OCI-LY3 (cell line): ENCODE data around the gene WNT10A.

Source experiments
- H2AFZ ChIP-seq: fragments of 200-600, 300-600 bp; shearing (Covaris generic); 2 replicates; pipeline ENCODE4 v1.6.0; 2014; ENCODE audit warnings: antibody characterized with exemption, low read depth, low read length
- H3K27ac ChIP-seq: fragments of 200-600, 300-600 bp; sonication (generic); 2 replicates; pipeline ENCODE4 v1.5.1; 2014; ENCODE audit warnings: mild to moderate bottlenecking, low read length, moderate library complexity, mixed read lengths
- H3K27me3 ChIP-seq: fragments of 200-600, 300-600 bp; sonication (generic); 2 replicates; pipeline ENCODE4 v1.6.1; 2014; ENCODE audit warnings: low read depth, low read length, mixed read lengths
- H3K36me3 ChIP-seq: fragments of 200-600, 300-600 bp; sonication (generic); replicated peaks from 2 replicates; pipeline ENCODE3; 2014; ENCODE audit warnings: low read depth, low read length, mixed read lengths
- H3K4me1 ChIP-seq: fragments of 300-600, 200-600 bp; sonication (generic); 2 replicates; pipeline ENCODE4 v1.6.1; 2014; ENCODE audit warnings: low read length, mixed read lengths
- H3K4me2 ChIP-seq: fragments of 200-600, 300-600 bp; sonication (generic); 2 replicates; pipeline ENCODE4 v1.6.1; 2014; ENCODE audit warnings: low read length, mixed read lengths
- H3K4me3 ChIP-seq: fragments of 300-600, 200-600 bp; sonication (generic); 2 replicates; pipeline ENCODE4 v1.5.1; 2014; ENCODE audit warnings: antibody characterized with exemption, mild to moderate bottlenecking, low read length, moderate library complexity
- H3K79me2 ChIP-seq: fragments of 300-600, 200-600 bp; shearing (Covaris generic); 2 replicates; pipeline ENCODE4 v1.6.1; 2014; ENCODE audit warnings: mild to moderate bottlenecking, low read length, mixed read lengths
- H3K9ac ChIP-seq: fragments of 300-600, 200-600 bp; shearing (Covaris generic); 2 replicates; pipeline ENCODE4 v1.6.0; 2014; ENCODE audit warnings: mild to moderate bottlenecking, low read length, moderate library complexity
- H3K9me3 ChIP-seq: fragments of 200-600, 300-600 bp; shearing (Covaris generic); 2 replicates; pipeline ENCODE4 v1.6.1; 2014; ENCODE audit warnings: low read length, mixed read lengths; ENCODE audit not compliant: insufficient read depth
- H4K20me1 ChIP-seq: fragments of 200-600, 300-600 bp; sonication (generic); 2 replicates; pipeline ENCODE4 v1.6.1; 2016; ENCODE audit warnings: low read length, mixed read lengths; ENCODE audit not compliant: insufficient read depth
- EZH2phosphoT487 ChIP-seq: fragments of 200-600 bp; shearing (Covaris generic); IDR thresholded peaks from 2 replicates; pipeline ENCODE4 v1.6.1; 2018; ENCODE audit warnings: antibody characterized with exemption, mixed run types, low read depth
- TF ChIP-seq, protein P1 (sequence below): fragments of 200-600, 300-600 bp; sonication (generic); IDR thresholded peaks from 2 replicates; pipeline ENCODE4 v1.5.1; 2014; ENCODE audit warnings: antibody characterized with exemption, low read length, low read depth

Gene WNT10A

DNA sequence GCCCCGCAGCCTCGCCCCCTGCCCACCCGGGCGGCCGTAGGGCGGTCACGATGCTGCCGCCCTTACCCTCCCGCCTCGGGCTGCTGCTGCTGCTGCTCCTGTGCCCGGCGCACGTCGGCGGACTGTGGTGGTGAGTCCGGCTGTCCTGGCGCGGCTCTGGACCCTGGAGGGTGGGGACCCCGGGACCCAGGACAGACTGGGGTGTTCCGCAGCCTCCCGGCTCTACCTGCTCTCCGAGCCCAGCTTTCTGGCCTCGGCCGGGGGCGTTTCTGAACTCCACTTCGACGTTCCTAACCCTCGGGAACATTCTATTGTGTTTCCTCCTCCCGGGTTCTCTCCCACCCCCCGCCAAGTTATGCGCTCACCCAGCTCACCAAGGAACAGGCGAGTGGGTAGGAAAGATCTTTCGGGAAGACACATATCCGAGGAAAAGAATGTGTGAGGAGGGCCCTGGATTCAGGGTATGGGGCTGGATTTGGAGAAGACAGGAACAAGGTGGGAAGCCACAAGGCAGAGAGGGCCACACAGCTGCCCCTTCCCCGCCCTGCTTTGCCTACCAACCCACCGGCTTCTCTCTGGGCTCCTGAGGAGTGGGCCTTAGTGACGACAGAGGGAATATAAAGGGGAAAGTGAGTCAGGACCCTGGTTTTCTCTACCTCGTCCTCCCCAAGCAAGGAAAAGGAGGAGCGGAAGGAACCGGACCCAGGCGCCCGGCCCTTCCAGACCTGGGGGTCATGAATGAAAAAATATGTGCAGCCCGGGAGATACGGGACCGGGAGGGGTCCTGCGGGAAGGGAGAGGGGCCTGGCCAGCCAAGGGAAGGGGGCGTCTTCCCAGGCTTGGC lies 20.4 kb upstream of the WNT10A start:
- Histone ChIP-seq H4K20me1 (no peaks in the 10 kb centered on the region), H2AFZ (no peak overlapping the region), H3K27me3 (no peaks in the 10 kb centered on the region; the same call in 1 of the 2 replicates), H3K4me2 (no peak overlapping the region), H3K4me1 (no peaks in the 10 kb centered on the region), H3K79me2 (no peaks in the 10 kb centered on the region), H3K36me3 (no peaks in the 10 kb centered on the region), H3K9ac (no peak overlapping the region), H3K27ac (no peak overlapping the region), H3K4me3 (no peak overlapping the region), H3K9me3 (no peaks in the 10 kb centered on the region)
- no peak for TF ChIP-seq EZH2phosphoT487
- TF ChIP-seq, protein P1, sequence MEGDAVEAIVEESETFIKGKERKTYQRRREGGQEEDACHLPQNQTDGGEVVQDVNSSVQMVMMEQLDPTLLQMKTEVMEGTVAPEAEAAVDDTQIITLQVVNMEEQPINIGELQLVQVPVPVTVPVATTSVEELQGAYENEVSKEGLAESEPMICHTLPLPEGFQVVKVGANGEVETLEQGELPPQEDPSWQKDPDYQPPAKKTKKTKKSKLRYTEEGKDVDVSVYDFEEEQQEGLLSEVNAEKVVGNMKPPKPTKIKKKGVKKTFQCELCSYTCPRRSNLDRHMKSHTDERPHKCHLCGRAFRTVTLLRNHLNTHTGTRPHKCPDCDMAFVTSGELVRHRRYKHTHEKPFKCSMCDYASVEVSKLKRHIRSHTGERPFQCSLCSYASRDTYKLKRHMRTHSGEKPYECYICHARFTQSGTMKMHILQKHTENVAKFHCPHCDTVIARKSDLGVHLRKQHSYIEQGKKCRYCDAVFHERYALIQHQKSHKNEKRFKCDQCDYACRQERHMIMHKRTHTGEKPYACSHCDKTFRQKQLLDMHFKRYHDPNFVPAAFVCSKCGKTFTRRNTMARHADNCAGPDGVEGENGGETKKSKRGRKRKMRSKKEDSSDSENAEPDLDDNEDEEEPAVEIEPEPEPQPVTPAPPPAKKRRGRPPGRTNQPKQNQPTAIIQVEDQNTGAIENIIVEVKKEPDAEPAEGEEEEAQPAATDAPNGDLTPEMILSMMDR, result no peak

GRCh38 chr2:218860950-218861381 lies 19.7 kb upstream of the WNT10A start:
- H3K27me3 ChIP-seq, result no peaks in the 10 kb centered on the region
- no peak overlapping the region for H3K4me3 ChIP-seq
- no peak overlapping the region for H3K27ac ChIP-seq
- no peaks in the 10 kb centered on the region for H4K20me1 ChIP-seq
- TF ChIP-seq, protein P1, result no peak
- TF ChIP-seq EZH2phosphoT487, result no peak
- no peaks in the 10 kb centered on the region for H3K36me3 ChIP-seq
- H3K79me2 ChIP-seq, result no peaks in the 10 kb centered on the region
- H3K4me2 ChIP-seq, result no peak overlapping the region
- no peaks in the 10 kb centered on the region for H3K4me1 ChIP-seq
- H2AFZ ChIP-seq, result no peak overlapping the region
- no peaks in the 10 kb centered on the region for H3K9me3 ChIP-seq
- no peak overlapping the region for H3K9ac ChIP-seq

DNA sequence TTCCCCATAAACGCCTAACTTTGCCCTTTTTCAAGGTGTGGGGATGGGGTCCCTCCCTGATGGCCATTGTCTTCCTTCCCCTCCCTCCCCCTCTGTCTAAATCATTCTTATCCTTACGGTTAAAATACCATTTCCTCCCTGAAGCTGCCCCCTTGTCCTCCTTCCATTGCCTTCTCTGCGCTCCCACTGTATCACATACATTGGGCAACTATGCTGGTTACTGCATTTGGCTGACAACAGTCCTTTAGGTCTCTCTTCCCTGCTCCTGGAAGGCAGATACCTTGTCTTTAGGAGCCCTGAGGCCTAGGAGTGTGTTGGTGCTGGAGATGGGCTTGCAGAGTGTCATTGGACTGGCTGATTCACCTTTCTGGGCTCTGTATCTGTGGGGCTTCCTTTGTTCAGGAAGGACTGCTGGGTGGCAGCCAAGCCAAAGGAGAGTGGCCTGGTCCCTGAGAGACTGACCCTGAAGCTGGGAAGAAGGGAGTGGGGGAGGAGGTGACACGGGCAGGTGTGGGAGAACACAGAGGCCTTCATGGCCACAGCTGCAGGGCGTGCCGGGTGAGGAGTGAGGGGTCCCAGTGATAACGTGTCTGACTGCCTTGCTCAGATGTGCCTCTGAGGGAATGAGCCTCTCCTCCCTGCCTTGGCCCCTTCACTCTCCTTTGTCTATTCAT lies 18.9 kb upstream of the WNT10A start:
- Histone ChIP-seq H3K9me3 (no peaks in the 10 kb centered on the region), H3K79me2 (no peaks in the 10 kb centered on the region), H3K9ac (no peak overlapping the region), H3K27ac (no peak overlapping the region), H2AFZ (no peak overlapping the region), H3K4me2 (no peak overlapping the region), H4K20me1 (no peaks in the 10 kb centered on the region), H3K27me3 (no peaks in the 10 kb centered on the region), H3K36me3 (no peaks in the 10 kb centered on the region), H3K4me1 (no peaks in the 10 kb centered on the region), H3K4me3 (no peak overlapping the region)
- TF ChIP-seq, protein P1, result no peak
- no peak for TF ChIP-seq EZH2phosphoT487

GRCh38 chr2:218863021-218863520 lies 17.6 kb upstream of the WNT10A start:
- no peak overlapping the region for H3K4me2 ChIP-seq
- no peaks in the 10 kb centered on the region for H3K9me3 ChIP-seq
- no peak overlapping the region for H2AFZ ChIP-seq
- no peaks in the 10 kb centered on the region for H3K79me2 ChIP-seq
- TF ChIP-seq, protein P1, result no peak
- no peak for TF ChIP-seq EZH2phosphoT487
- H3K4me1 ChIP-seq, result peaks cover 7% of the 10 kb centered on the region
- H3K27me3 ChIP-seq, result no peaks in the 10 kb centered on the region
- no peak overlapping the region for H3K4me3 ChIP-seq
- H3K27ac ChIP-seq, result no peak overlapping the region
- H3K36me3 ChIP-seq, result no peaks in the 10 kb centered on the region
- no peak overlapping the region for H3K9ac ChIP-seq
- H4K20me1 ChIP-seq, result no peaks in the 10 kb centered on the region
